GM12864 (cell line): ENCODE data around the gene MAFG.

Experiments
- DNase-seq: peaks from one replicate; pipeline ENCODE4 v3.0.0-alpha.2; 2011; ENCODE audit warnings: low read depth
- H3K4me3 ChIP-seq: 2 replicates; pipeline ENCODE4 v1.5.1; 2011; ENCODE audit warnings: mild to moderate bottlenecking, low read depth, low read length, control low read depth
- CTCF ChIP-seq: IDR thresholded peaks from 2 replicates; pipeline ENCODE4 v1.5.1; 2011; ENCODE audit warnings: low read depth, mild to moderate bottlenecking, moderate library complexity, low read length, control low read depth, inconsistent platforms; ENCODE audit errors: missing control alignments

MAFG gene

GRCh38 chr17:81925860-81926450, 1.6 kb downstream of the MAFG start:
- TF ChIP-seq CTCF: no peak
- no peak for DNase-seq
- peak overlapping the region; percentile 61 for H3K4me3 ChIP-seq

GRCh38 chr17:81924557-81925532, 2.7 kb downstream of the MAFG start:
- TF ChIP-seq CTCF: no peak
- H3K4me3 ChIP-seq: no peak overlapping the region
- DNase-seq: no peak

GRCh38 chr17:81923302-81924260, 4.0 kb downstream of the MAFG start:
- TF ChIP-seq CTCF: no peak
- no peak overlapping the region for H3K4me3 ChIP-seq
- DNase-seq: no peak

- TF ChIP-seq CTCF: no peak
- no peak for DNase-seq
- H3K4me3 ChIP-seq: no peak overlapping the region
Observed at GRCh38 chr17:81922566-81923301, 4.8 kb downstream of the MAFG start.

- H3K4me3 ChIP-seq: no peak overlapping the region
- TF ChIP-seq CTCF: no peak
- no peak for DNase-seq
Observed at GRCh38 chr17:81921996-81922565, 5.5 kb downstream of the MAFG start.

- no peak overlapping the region for H3K4me3 ChIP-seq
Observed at GRCh38 chr17:81921537-81921862, 6.0 kb downstream of the MAFG start.

More at GRCh38 chr17:81921537-81921862, 6.0 kb downstream of the MAFG start:
- no peak for TF ChIP-seq CTCF
- no peak for DNase-seq
